GM12891 (cell line): ENCODE results near the gene REXO5.

Experiments used
- POLR2A ChIP-seq: IDR thresholded peaks from 2 replicates; pipeline ENCODE4 v1.6.1; 2011; ENCODE audit warnings: low read depth, low read length, control low read depth
- POLR2AphosphoS5 ChIP-seq: IDR thresholded peaks from 2 replicates; pipeline ENCODE4 v1.6.1; 2011; ENCODE audit warnings: low read depth, low read length, control low read depth

DNA sequence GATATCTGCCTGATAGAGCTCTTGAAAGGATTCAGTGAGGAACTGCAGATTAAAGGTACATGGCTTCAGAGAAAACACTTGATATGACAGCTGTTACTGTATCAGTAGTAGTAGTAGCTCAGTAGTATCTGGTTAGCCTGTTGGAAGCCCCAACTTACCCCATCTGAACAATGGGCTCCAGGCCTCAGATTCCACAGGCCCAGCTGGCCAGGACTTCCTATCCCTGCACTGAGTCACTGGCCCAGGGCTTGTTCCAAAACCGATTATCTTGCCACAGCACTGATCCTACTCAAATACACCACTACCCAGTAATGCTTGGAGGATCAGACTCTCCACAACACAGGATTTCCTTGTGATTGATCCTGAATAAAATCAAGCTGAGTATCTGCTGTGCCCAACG lies 61.3 kb downstream of the REXO5 start:
- TF ChIP-seq POLR2AphosphoS5 (no peak), POLR2A (no peak)
